GM18499 (cell line): ENCODE data around the gene SAFB.

ENCODE experiments used
- ATAC-seq: cut with Tn5 transposase; IDR thresholded peaks from one replicate; pipeline ENCODE4 v1.9.1; 2021; ENCODE audit warnings: moderate number of reproducible peaks; ENCODE audit not compliant: insufficient read depth, unreplicated experiment

SAFB gene

GRCh38 chr19:5622465-5623396, at the start of gene SAFB, which contains the start of gene SAFB2:
Gene SAFB, plus strand, starts transcription at chr19:5623083. Its CDS starts 123 bp downstream, at chr19:5623206.
Gene SAFB2, minus strand, starts transcription at chr19:5622776. Its CDS starts 61 bp downstream, at chr19:5622715.
- ATAC-seq, result peak; percentile 56

GRCh38 chr19:5575590-5575989, 47.3 kb upstream of the SAFB start:
- no peak for ATAC-seq

GRCh38 chr19:5578097-5578846, 44.6 kb upstream of the SAFB start:
- no peak for ATAC-seq

GRCh38 chr19:5579286-5579685, 43.6 kb upstream of the SAFB start:
- no peak for ATAC-seq

- no peak for ATAC-seq
These were observed 43.2 kb upstream of the SAFB start for GRCh38 chr19:5579697-5580096.

- no peak for ATAC-seq
These were observed 42.7 kb upstream of the SAFB start for GRCh38 chr19:5580161-5580571.

GRCh38 chr19:5585461-5586299, 37.2 kb upstream of the SAFB start:
- ATAC-seq, result no peak

- ATAC-seq, result no peak
These were observed 36.4 kb upstream of the SAFB start for GRCh38 chr19:5586300-5587070.

- no peak for ATAC-seq
These were observed 35.8 kb upstream of the SAFB start for GRCh38 chr19:5587071-5587455.

- no peak for ATAC-seq
These were observed 35.2 kb upstream of the SAFB start for GRCh38 chr19:5587661-5588060.

- ATAC-seq, result no peak
These were observed 34.4 kb upstream of the SAFB start for GRCh38 chr19:5588441-5588840.

- ATAC-seq, result no peak
These were observed 33.8 kb upstream of the SAFB start for GRCh38 chr19:5588906-5589676.

GRCh38 chr19:5590151-5590864, 32.6 kb upstream of the SAFB start:
- ATAC-seq, result no peak

- no peak for ATAC-seq
These were observed 32.1 kb upstream of the SAFB start for GRCh38 chr19:5590865-5591154.

GRCh38 chr19:5591476-5591875, 31.4 kb upstream of the SAFB start:
- no peak for ATAC-seq

GRCh38 chr19:5592531-5593342, 30.1 kb upstream of the SAFB start:
- ATAC-seq, result no peak

- no peak for ATAC-seq
These were observed 29.3 kb upstream of the SAFB start for GRCh38 chr19:5593343-5594255.
